Smooth muscle cell of the brain vasculature (primary cell): ENCODE data around the gene RAB40B.
A peak's percentile ranks its signal among the peaks of the same experiment; 100 is the strongest.
"Not testable (repeated sequence)": the region's sequence is repeated elsewhere in the genome, so short reads cannot be mapped to it uniquely, and the experiment has no call there.

Experiments
- DNase-seq: peaks from one replicate; pipeline ENCODE4 v3.0.0-alpha.2; 2012; ENCODE audit warnings: low read depth, low spot score

RAB40B gene

GRCh38 chr17:82698065-82698973, at the start of gene RAB40B:
Gene RAB40B, minus strand, starts transcription at chr17:82698698. Its CDS starts 102 bp downstream, at chr17:82698596.
- peak; percentile 93 for DNase-seq

- DNase-seq, result no peak
Observed at GRCh38 chr17:82745524-82745923, 47.0 kb upstream of the RAB40B start.

- DNase-seq, result not testable (repeated sequence)
Observed at GRCh38 chr17:82744736-82745135, 46.2 kb upstream of the RAB40B start.

GRCh38 chr17:82743344-82744219, 45.1 kb upstream of the RAB40B start:
- no peak for DNase-seq

GRCh38 chr17:82740906-82741759, 42.6 kb upstream of the RAB40B start:
- no peak for DNase-seq

GRCh38 chr17:82737967-82738877, 39.7 kb upstream of the RAB40B start:
- no peak for DNase-seq

- DNase-seq, result no peak
Observed at GRCh38 chr17:82736511-82737185, 38.1 kb upstream of the RAB40B start.

GRCh38 chr17:82734987-82735866, 36.7 kb upstream of the RAB40B start, which contains the start of gene FN3K:
Gene FN3K, plus strand, starts transcription at chr17:82735615. Its CDS starts 22 bp downstream, at chr17:82735637.
- no peak for DNase-seq

- DNase-seq, result no peak
Observed at GRCh38 chr17:82732118-82732743, 33.7 kb upstream of the RAB40B start.

GRCh38 chr17:82729479-82730260, 31.2 kb upstream of the RAB40B start:
- no peak for DNase-seq

- no peak for DNase-seq
Observed at GRCh38 chr17:82726427-82726826, 27.9 kb upstream of the RAB40B start.

- DNase-seq, result no peak
Observed at GRCh38 chr17:82723169-82723807, 24.8 kb upstream of the RAB40B start.

- DNase-seq, result no peak
Observed at GRCh38 chr17:82722341-82723013, 24.0 kb upstream of the RAB40B start.

GRCh38 chr17:82720204-82720603, 21.7 kb upstream of the RAB40B start:
- DNase-seq, result no peak

- no peak for DNase-seq
Observed at GRCh38 chr17:82718986-82719685, 20.6 kb upstream of the RAB40B start.
